ENCODE measurements around the gene RC3H1. TPM values are rescaled to one million over a fixed set of nuclear protein-coding genes. Genes with fewer than 3 reads are reported as not detected.

The RC3H1 gene
- total and polyA plus RNA-seq, 9 of the 15 experiments (the other 6 are each of a cell fraction or from before 2014, with no cell fraction given) = 2.4 to 31.7 (median 12.4) TPM

DNA sequence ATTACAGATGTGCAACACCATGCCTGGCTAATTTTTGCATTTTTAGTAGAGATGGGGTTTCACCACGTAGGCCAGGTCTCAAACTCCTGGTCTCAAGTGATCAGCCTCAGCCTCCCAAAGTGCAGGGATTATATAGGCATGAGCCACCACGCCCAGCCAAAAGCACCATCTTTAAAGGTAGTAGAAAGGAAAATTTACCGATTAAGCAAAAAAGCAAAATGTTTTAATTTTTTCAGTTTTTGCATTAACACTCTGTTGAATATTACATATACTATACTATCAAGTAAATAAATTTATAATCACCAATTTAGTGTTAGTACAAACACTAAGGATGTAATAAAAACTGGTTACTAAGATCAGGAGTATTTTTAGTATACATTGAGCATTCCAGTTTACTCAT, 20.6 kb downstream of the RC3H1 start:
- Histone ChIP-seq H4K20me1 (replicated peaks; ENCODE audit: control insufficient read depth, insufficient read depth, low read length) (no peaks in the 10 kb centered on the region; the same call in 1 of the 2 replicates), H3K27me3 (ENCODE audit: control insufficient read depth in 2 of 2, insufficient read depth in 2 of 2, low read length in 2 of 2) (no peaks in the 10 kb centered on the region), H3K27ac (ENCODE audit: extremely low read depth, low read depth, low read length) (no peak overlapping the region), H3K4me2 (ENCODE audit: insufficient read depth, low read length) (no peak overlapping the region), H3K36me3 (ENCODE audit: control insufficient read depth, insufficient read depth, low read length) (peaks cover 23% of the 10 kb centered on the region; the same call in 2 of the 3 replicates), H3K4me3 (no peak overlapping the region), H3K9me1 (ENCODE audit: control insufficient read depth, insufficient read depth, low read length) (no peaks in the 10 kb centered on the region), H3K9me3 (replicated peaks; ENCODE audit: control insufficient read depth, insufficient read depth, low read depth, low read length) (no peaks in the 10 kb centered on the region), H3K79me2 (ENCODE audit: control insufficient read depth, insufficient read depth, low read length) (peaks cover 84% of the 10 kb centered on the region), H2AFZ (ENCODE audit: low read depth, low read length) (no peak overlapping the region), H3K9ac (ENCODE audit: insufficient read depth in 1 of 2, low read depth in 2 of 2, low read length in 2 of 2) (no peak overlapping the region), H3K4me1 (replicated peaks in 1 of 2; ENCODE audit: control insufficient read depth in 2 of 2, insufficient read depth in 2 of 2, low read length in 2 of 2) (peaks cover 0 to 3% of the 10 kb centered on the region in 2 experiments; a peak in 1 of 5 replicates)
- POLR2A ChIA-PET = interaction anchor here (1.2 to 3.1 kb wide), 2 partner anchors 10 to 21 kb away, joined by 4 to 12 read pairs; partner anchors contain the start of gene RC3H1
- in situ Hi-C loops (cut with MboI) = no loop called here
- intact Hi-C loops (cut with micrococcal nuclease) = no loop called here
- no peak for DNase-seq (ENCODE audit: extremely low read depth in 1 of 4, low spot score in 3 of 4)
- BruUV-seq (replicated peaks) = no TSS peak
- 72% methylated on average over 3 of the region's 3 CpGs for WGBS (ENCODE audit: insufficient coverage, low coverage, missing lambda C conversion rate)
- ATAC-seq = no peak; the same call in 1 of the 3 replicates
- CTCF ChIA-PET (ENCODE audit: low intra/inter-chr PET ratio) = no interaction called here
- no peak for FAIRE-seq
- TF ChIP-seq SUPT5H (IDR thresholded peaks at IDR 0.05) (no peak), PHF21A (IDR thresholded peaks at IDR 0.05; ENCODE audit: borderline replicate concordance, low read depth) (no peak), CHD1 (IDR thresholded peaks at IDR 0.05; ENCODE audit: low read length) (no peak), GABPA (tag; conservative IDR thresholded peaks at IDR 0.05; ENCODE audit: low read depth) (no peak), L3MBTL2 (IDR thresholded peaks at IDR 0.05) (no peak), ZNF592 (IDR thresholded peaks at IDR 0.05) (no peak), ELF2 (CRISPR knock-in tag; IDR thresholded peaks at IDR 0.05) (no peak), ESRRA (IDR thresholded peaks at IDR 0.05; ENCODE audit: borderline replicate concordance, low read depth) (no peak), C11orf30 (IDR thresholded peaks at IDR 0.05; ENCODE audit: low read depth) (peak; percentile 76), TEAD4 (IDR thresholded peaks at IDR 0.05; ENCODE audit: low read length) (no peak), TEAD4 (CRISPR knock-in tag; IDR thresholded peaks at IDR 0.05; ENCODE audit: borderline replicate concordance) (no peak)
- TF ChIP-seq, protein P1, sequence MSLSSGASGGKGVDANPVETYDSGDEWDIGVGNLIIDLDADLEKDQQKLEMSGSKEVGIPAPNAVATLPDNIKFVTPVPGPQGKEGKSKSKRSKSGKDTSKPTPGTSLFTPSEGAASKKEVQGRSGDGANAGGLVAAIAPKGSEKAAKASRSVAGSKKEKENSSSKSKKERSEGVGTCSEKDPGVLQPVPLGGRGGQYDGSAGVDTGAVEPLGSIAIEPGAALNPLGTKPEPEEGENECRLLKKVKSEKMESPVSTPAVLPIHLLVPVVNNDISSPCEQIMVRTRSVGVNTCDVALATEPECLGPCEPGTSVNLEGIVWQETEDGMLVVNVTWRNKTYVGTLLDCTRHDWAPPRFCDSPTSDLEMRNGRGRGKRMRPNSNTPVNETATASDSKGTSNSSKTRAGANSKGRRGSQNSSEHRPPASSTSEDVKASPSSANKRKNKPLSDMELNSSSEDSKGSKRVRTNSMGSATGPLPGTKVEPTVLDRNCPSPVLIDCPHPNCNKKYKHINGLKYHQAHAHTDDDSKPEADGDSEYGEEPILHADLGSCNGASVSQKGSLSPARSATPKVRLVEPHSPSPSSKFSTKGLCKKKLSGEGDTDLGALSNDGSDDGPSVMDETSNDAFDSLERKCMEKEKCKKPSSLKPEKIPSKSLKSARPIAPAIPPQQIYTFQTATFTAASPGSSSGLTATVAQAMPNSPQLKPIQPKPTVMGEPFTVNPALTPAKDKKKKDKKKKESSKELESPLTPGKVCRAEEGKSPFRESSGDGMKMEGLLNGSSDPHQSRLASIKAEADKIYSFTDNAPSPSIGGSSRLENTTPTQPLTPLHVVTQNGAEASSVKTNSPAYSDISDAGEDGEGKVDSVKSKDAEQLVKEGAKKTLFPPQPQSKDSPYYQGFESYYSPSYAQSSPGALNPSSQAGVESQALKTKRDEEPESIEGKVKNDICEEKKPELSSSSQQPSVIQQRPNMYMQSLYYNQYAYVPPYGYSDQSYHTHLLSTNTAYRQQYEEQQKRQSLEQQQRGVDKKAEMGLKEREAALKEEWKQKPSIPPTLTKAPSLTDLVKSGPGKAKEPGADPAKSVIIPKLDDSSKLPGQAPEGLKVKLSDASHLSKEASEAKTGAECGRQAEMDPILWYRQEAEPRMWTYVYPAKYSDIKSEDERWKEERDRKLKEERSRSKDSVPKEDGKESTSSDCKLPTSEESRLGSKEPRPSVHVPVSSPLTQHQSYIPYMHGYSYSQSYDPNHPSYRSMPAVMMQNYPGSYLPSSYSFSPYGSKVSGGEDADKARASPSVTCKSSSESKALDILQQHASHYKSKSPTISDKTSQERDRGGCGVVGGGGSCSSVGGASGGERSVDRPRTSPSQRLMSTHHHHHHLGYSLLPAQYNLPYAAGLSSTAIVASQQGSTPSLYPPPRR (CRISPR knock-in tag; IDR thresholded peaks at IDR 0.05; ENCODE audit: borderline replicate concordance) = no peak

Data from K562 (cell line).